Stomach smooth muscle (tissue), 2 donors: ENCODE results near the gene PLAAT1.

Source experiments
- H3K27ac ChIP-seq: one replicate; pipeline ENCODE4 v1.7.0; 2013; ENCODE audit warnings: mild to moderate bottlenecking, low read length, inconsistent platforms
- H3K27me3 ChIP-seq, 2 donors: one replicate each; pipeline ENCODE4 v1.7.0; 2013; ENCODE audit warnings: low read length in 2 of 2; ENCODE audit not compliant: insufficient read depth in 2 of 2, control insufficient read depth in 1 of 2
- H3K36me3 ChIP-seq, 2 donors: one replicate each; pipeline ENCODE4 v1.7.0; 2013; ENCODE audit warnings: low read length in 2 of 2; ENCODE audit not compliant: control insufficient read depth in 2 of 2, insufficient read depth in 2 of 2
- H3K4me1 ChIP-seq: one replicate; pipeline ENCODE4 v1.7.0; 2013; ENCODE audit warnings: low read length; ENCODE audit not compliant: control insufficient read depth, insufficient read depth
- H3K4me3 ChIP-seq, 2 donors: one replicate each; pipeline ENCODE4 v1.7.0; 2013; ENCODE audit warnings: low read length in 2 of 2
- H3K9ac ChIP-seq, 2 donors: one replicate each; pipeline ENCODE4 v1.7.0; 2013; ENCODE audit warnings: low read length in 2 of 2, mild to moderate bottlenecking in 1 of 2
- H3K9me3 ChIP-seq, 2 donors: one replicate each; pipeline ENCODE4 v1.7.0; 2013; ENCODE audit warnings: low read length in 2 of 2; ENCODE audit not compliant: control insufficient read depth in 2 of 2
- donor health status: healthy.
- donor health status: Pancreatic carcinoma.

Gene PLAAT1

DNA sequence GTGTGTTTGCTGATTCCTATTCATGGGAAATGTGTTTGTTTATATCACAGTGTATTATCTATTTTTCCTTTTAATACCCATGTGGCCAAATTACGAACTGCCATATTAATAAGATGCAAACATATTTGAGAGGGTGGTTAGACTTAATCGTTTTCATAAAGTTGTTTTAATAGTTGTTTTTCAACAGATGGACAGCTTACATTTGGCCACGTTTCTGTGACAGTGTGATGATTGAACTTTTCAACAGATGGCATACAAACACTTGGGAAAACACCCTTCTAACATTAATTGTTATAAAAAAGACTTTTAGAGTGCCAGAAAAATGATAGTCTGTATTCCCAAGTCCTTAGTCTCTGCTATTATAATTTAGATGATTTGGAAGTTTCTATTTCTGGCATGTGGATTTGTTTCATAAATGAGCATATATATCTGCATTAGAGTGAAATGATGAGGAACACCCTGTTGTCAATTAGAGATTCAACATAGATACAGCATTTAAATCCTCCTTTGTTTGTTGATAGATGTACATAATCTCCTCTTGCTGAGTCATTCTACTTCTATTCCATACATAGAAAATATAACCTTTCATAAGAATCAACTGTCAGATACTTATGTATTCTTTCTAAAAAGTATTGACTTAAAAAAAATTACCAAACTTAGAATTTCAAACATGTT lies 13.1 kb downstream of the PLAAT1 start:
- peaks cover 5 to 9% of the 10 kb centered on the region in 2 donors for H3K9me3 ChIP-seq
- no peaks in the 10 kb centered on the region for H3K36me3 ChIP-seq
- H3K4me3 ChIP-seq: no peak overlapping the region
- no peaks in the 10 kb centered on the region for H3K27me3 ChIP-seq
- no peak overlapping the region for H3K27ac ChIP-seq
- H3K4me1 ChIP-seq: no peaks in the 10 kb centered on the region
- H3K9ac ChIP-seq: no peak overlapping the region

DNA sequence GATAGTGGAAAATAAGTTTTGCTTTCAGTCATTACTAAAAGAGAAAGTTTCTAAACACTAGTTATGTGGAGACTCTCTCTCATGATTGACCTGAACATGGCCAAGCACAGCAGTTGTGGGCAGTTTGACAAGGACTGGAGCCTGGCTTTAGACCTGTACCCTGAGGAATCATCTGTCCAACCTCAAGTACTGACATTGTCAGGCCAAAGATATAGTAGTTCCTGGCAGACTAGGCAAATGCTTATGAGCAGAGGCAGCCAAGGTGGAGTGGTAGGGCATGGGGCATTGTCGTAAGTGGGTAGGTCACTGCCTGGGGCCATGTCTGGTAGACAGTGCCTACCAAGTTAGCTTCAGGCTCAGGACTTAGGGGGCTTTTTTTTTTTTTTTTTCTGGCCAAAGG lies 20.9 kb downstream of the PLAAT1 start:
- no peaks in the 10 kb centered on the region for H3K4me1 ChIP-seq
- no peak overlapping the region for H3K4me3 ChIP-seq
- H3K9ac ChIP-seq: no peak overlapping the region
- no peaks in the 10 kb centered on the region for H3K27me3 ChIP-seq
- no peaks in the 10 kb centered on the region for H3K9me3 ChIP-seq
- no peaks in the 10 kb centered on the region for H3K36me3 ChIP-seq
- H3K27ac ChIP-seq: no peak overlapping the region

DNA sequence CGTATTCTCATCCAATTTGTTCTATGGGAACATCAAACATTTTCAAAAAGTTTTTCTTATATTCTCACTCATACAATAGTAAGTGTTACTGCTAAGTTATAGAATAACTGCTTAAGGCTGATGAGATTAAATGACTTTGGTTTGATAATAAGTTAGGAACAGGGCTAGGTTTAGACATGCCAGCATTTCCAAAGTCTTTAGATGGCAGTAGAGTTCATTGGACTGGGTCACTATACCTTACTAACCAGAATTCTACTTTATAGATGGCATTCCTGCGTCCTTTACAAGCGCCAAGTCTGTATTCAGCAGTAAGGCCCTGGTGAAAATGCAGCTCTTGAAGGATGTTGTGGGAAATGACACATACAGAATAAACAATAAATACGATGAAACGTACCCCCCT lies 21.7 kb downstream of the PLAAT1 start:
- H3K9ac ChIP-seq: no peak overlapping the region
- no peaks in the 10 kb centered on the region for H3K36me3 ChIP-seq
- H3K4me3 ChIP-seq: no peak overlapping the region
- H3K9me3 ChIP-seq: no peaks in the 10 kb centered on the region
- no peaks in the 10 kb centered on the region for H3K27me3 ChIP-seq
- H3K4me1 ChIP-seq: no peaks in the 10 kb centered on the region
- H3K27ac ChIP-seq: no peak overlapping the region

DNA sequence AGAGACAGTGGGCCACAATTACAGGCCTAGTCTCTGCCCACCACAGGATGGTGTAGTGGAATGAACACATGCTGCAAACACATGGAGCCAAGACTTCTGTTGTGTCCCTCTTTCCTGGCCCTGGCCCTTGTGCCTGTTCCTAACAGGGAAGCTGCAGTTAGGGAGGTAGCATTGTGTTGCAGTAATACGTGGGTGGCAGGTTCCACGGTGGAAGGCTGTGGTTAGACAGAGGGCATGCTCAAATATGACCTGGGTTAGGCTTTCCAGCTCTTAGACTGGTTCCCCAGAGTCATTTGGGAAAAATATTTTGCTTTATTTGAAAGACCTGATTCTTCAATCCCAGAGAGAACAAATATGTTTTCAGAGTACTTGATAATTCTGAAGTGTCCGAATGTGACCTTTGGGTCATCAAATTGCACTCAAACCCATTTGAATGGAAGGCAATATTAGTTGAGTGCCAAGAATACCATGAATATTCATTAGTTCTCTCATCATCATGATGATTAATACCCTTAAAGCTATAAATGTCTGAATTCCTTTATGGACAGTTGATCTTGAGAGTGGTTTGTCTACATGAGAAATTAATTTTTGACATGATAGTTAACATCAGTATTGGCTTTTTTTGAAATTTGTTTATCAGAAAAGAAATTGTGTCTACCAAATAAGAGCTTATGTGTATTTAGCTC lies 28.5 kb downstream of the PLAAT1 start:
- Histone ChIP-seq H3K4me3 (no peak overlapping the region), H3K9me3 (no peaks in the 10 kb centered on the region)

DNA sequence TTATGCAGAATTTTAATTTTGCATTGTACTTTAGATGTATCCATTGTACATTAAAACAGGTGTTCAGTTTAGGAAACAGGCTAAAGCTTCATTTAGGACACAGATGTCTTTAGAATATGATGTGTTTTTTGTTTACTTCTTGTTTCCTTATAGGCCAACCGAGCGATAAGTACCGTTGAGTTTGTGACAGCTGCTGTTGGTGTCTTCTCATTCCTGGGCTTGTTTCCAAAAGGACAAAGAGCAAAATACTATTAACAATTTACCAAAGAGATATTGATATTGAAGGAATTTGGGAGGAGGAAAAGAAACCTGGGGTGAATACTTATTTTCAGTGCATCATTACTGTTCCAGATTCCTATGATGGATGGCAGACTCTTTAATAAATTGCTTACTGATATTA lies 29.4 kb downstream of the PLAAT1 start:
- H3K9me3 ChIP-seq: no peaks in the 10 kb centered on the region
- no peaks in the 10 kb centered on the region for H3K36me3 ChIP-seq
- H3K27me3 ChIP-seq: no peaks in the 10 kb centered on the region
- H3K4me1 ChIP-seq: no peaks in the 10 kb centered on the region
- H3K9ac ChIP-seq: no peak overlapping the region
- no peak overlapping the region for H3K27ac ChIP-seq
- H3K4me3 ChIP-seq: no peak overlapping the region

More for the DNA sequence above, 28.5 kb downstream of the PLAAT1 start:
- Histone ChIP-seq H3K27me3 (no peaks in the 10 kb centered on the region), H3K36me3 (no peaks in the 10 kb centered on the region), H3K27ac (no peak overlapping the region), H3K9ac (no peak overlapping the region), H3K4me1 (no peaks in the 10 kb centered on the region)

DNA sequence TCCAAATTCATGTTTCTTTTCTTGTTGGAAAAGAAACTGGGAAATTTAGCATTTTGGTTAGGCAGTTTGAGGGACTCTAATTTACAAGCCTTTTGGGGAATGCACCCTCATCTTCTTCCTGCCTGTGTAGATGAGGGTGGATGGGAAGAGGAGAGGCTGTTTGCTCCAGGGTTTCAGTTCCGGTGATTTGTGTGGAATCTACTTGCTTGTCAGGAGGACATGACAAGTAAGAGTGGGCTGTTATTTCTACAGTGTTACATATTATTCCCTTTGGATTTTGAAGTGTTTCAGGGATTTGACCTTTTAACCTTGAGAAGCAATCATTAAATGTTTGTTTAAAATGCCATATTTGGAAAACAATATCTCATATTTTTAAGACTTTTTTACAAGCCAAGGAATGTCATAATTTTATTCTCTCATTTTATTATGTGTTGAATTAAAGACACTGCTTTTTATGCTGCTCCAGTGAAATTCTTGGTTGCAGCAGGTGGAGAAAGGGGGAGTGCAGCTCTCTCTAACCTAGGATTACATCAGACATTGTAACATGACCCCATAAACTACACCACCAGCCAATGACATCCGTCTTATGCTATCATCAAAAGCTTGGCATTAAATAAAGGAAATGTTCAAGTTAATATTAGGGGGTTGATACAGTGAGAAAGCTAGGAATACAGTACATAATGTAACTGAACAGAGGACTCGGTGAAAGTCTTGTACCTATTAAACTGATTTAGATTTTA lies 30.2 kb downstream of the PLAAT1 start:
- Histone ChIP-seq H3K36me3 (no peaks in the 10 kb centered on the region), H3K4me3 (no peak overlapping the region), H3K9ac (no peak overlapping the region), H3K4me1 (no peaks in the 10 kb centered on the region), H3K27me3 (no peaks in the 10 kb centered on the region), H3K27ac (no peak overlapping the region), H3K9me3 (no peaks in the 10 kb centered on the region)

DNA sequence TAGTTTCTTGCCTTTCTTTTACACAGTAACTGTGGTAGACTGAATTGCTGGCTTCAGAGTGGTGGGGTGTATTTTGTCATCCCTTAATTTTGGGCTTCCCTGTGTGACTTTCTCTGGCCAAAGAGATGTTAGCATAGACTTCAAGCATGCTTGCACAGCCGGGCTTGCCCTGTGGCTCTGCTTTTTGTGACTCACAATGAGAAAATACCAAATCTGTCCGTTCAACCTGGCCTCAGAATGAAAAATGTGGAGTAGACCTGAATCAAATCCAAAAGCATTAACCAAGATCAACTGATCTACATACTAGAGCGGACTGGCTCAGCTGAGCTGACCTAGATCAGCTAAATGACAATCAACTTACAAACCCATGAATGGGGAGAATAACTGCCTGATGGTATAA lies 51.4 kb downstream of the PLAAT1 start:
- no peak overlapping the region for H3K9ac ChIP-seq
- no peaks in the 10 kb centered on the region for H3K27me3 ChIP-seq
- peaks cover 6 to 11% of the 10 kb centered on the region in 2 donors for H3K9me3 ChIP-seq
- H3K36me3 ChIP-seq: no peaks in the 10 kb centered on the region
- no peaks in the 10 kb centered on the region for H3K4me1 ChIP-seq
- no peak overlapping the region for H3K27ac ChIP-seq
- no peak overlapping the region for H3K4me3 ChIP-seq

DNA sequence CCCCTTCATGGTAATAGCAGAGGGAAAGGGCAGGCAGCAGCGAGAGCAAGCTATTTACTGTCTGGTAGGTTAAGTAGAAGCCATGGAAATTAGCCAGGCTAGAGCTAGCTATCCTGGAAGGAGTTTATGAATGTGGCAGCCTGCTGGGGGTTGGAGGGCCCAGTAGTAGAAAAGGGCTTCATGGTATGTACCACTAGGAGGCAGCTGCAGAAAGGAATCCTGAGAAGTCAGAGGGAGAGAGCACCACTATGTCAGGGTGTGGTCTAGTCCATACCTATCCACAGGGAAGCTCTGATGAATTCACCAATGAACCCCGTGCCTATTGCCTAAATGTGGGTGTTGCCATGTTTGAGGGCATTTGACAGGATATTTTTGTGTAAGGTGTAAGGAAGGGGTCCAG lies 55.0 kb downstream of the PLAAT1 start:
- Histone ChIP-seq H3K4me3 (no peak overlapping the region), H3K9ac (no peak overlapping the region), H3K9me3 (peaks cover 6 to 11% of the 10 kb centered on the region in 2 donors), H3K36me3 (no peaks in the 10 kb centered on the region), H3K4me1 (no peaks in the 10 kb centered on the region), H3K27ac (no peak overlapping the region), H3K27me3 (no peaks in the 10 kb centered on the region)

DNA sequence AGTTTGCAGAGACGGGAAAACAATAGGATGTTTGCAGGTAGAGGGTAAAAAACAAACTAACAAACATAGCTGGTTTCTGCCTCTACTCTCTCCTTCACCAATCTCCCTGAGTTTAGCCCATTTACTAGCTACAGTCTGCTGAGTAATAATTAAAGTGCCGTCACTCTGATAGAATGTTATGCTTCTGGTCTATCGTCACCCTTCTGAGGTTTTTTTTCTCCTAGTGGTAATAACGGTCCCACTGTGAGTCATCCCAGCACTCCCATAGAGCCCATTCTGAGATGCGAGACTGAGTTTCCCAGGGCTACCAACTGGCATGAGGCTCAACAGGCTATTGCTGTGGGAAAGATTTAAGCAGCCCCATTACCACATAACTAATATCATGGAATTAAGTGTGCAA lies 56.4 kb downstream of the PLAAT1 start:
- peaks cover 0 to 6% of the 10 kb centered on the region in 2 donors for H3K9me3 ChIP-seq
- no peak overlapping the region for H3K9ac ChIP-seq
- no peaks in the 10 kb centered on the region for H3K4me1 ChIP-seq
- no peak overlapping the region for H3K4me3 ChIP-seq
- no peaks in the 10 kb centered on the region for H3K27me3 ChIP-seq
- H3K27ac ChIP-seq: no peak overlapping the region
- no peaks in the 10 kb centered on the region for H3K36me3 ChIP-seq

DNA sequence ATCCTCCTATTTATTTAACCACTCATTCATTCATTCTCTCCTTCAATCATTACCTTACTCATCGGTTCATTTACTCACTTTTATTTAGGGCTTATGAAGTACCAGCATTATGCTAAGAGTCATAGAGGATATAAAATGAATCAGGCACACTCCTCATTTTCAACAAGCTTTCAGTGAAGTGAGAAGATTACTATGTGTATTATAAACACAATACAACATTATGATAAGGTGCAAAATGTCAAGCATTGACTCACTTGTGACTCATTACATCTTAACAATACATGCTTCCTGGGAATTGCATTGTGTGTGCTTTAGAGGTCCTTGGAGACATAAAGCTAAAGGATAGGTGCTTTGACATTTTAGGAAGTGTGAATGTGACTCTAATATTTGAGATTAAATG lies 60.4 kb downstream of the PLAAT1 start:
- no peaks in the 10 kb centered on the region for H3K9me3 ChIP-seq
- no peak overlapping the region for H3K9ac ChIP-seq
- H3K4me1 ChIP-seq: no peaks in the 10 kb centered on the region
- H3K27ac ChIP-seq: no peak overlapping the region
- H3K27me3 ChIP-seq: no peaks in the 10 kb centered on the region
- no peaks in the 10 kb centered on the region for H3K36me3 ChIP-seq
- no peak overlapping the region for H3K4me3 ChIP-seq

DNA sequence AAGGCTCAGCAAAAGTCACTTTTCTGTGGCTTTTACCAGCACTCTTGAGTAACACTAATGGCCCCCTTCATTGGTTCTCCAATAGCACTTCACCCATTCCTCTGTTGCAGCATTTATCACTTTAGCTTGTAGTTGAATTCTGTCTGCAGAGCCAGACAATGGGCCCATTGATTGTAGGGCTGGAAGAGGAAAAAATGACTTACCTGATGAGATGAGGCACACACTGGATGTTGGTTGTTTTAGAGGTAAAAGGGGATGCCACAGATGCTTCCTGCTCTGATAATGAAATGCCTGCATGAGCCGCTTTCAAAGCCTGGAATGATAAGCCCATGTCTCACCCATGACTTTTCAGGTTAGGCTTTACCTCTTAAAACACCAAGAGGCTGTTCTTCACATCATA lies 64.3 kb downstream of the PLAAT1 start:
- Histone ChIP-seq H3K9me3 (no peaks in the 10 kb centered on the region), H3K4me1 (no peaks in the 10 kb centered on the region), H3K4me3 (no peak overlapping the region), H3K36me3 (no peaks in the 10 kb centered on the region), H3K27ac (no peak overlapping the region), H3K27me3 (no peaks in the 10 kb centered on the region), H3K9ac (no peak overlapping the region)
